ENCODE data around the gene TSGA10.
"Not testable (repeated sequence)": the region's sequence is repeated elsewhere in the genome, so short reads cannot be mapped to it uniquely, and the experiment has no call there.

Gene TSGA10

GRCh38 chr2:99081891-99082290, 72.9 kb downstream of the TSGA10 start:
- DNase-seq, result no peak
- Histone ChIP-seq H3K4me1 (no peaks in the 10 kb centered on the region), H3K27ac (no peak overlapping the region), H3K27me3 (peaks cover 0 to 7% of the 10 kb centered on the region in 2 donors), H3K9me3 (no peaks in the 10 kb centered on the region), H3K36me3 (no peaks in the 10 kb centered on the region), H3K4me3 (no peak overlapping the region)
- no peak for TF ChIP-seq CTCF (IDR thresholded peaks at IDR 0.05)
- intact Hi-C loops (cut with DNase I; ENCODE audit: low total_unique reads), result no loop called here

GRCh38 chr2:99079226-99079625, 75.5 kb downstream of the TSGA10 start:
- no peak overlapping the region for H3K27ac ChIP-seq
- DNase-seq, result no peak
- peaks cover 0 to 7% of the 10 kb centered on the region in 2 donors for H3K27me3 ChIP-seq
- TF ChIP-seq CTCF (IDR thresholded peaks at IDR 0.05), result no peak
- H3K9me3 ChIP-seq, result no peaks in the 10 kb centered on the region
- no peaks in the 10 kb centered on the region for H3K36me3 ChIP-seq
- H3K4me1 ChIP-seq, result no peaks in the 10 kb centered on the region
- H3K4me3 ChIP-seq, result no peak overlapping the region
- intact Hi-C loops (cut with DNase I; ENCODE audit: low total_unique reads), result no loop called here

- Histone ChIP-seq H3K36me3 (no peaks in the 10 kb centered on the region), H3K4me1 (no peaks in the 10 kb centered on the region), H3K27me3 (no peaks in the 10 kb centered on the region), H3K4me3 (no peak overlapping the region), H3K27ac (no peak overlapping the region), H3K9me3 (no peaks in the 10 kb centered on the region)
- TF ChIP-seq CTCF (IDR thresholded peaks at IDR 0.05), result no peak
- intact Hi-C loops (cut with DNase I; ENCODE audit: low total_unique reads), result no loop called here
- DNase-seq, result no peak
Measured at GRCh38 chr2:99072551-99072950, 82.2 kb downstream of the TSGA10 start.

- no peaks in the 10 kb centered on the region for H3K36me3 ChIP-seq
- H3K27me3 ChIP-seq, result no peaks in the 10 kb centered on the region
- no peak for DNase-seq
- H3K27ac ChIP-seq, result no peak overlapping the region
- no peaks in the 10 kb centered on the region for H3K9me3 ChIP-seq
- TF ChIP-seq CTCF (IDR thresholded peaks at IDR 0.05), result no peak
- intact Hi-C loops (cut with DNase I; ENCODE audit: low total_unique reads), result no loop called here
- no peak overlapping the region for H3K4me3 ChIP-seq
- peaks cover 0 to 6% (median 0%) of the 10 kb centered on the region in 4 donors for H3K4me1 ChIP-seq
Measured at GRCh38 chr2:99067871-99068625, 86.7 kb downstream of the TSGA10 start.

- no peak overlapping the region for H3K27ac ChIP-seq
- no peaks in the 10 kb centered on the region for H3K27me3 ChIP-seq
- no peak overlapping the region for H3K4me3 ChIP-seq
- no peaks in the 10 kb centered on the region for H3K9me3 ChIP-seq
- peak in 1 of 2 experiments; percentile 19 for TF ChIP-seq CTCF (IDR thresholded peaks at IDR 0.05)
- no peak for DNase-seq
- no peaks in the 10 kb centered on the region for H3K36me3 ChIP-seq
- intact Hi-C loops (cut with DNase I; ENCODE audit: low total_unique reads), result no loop called here
- peaks cover 0 to 6% (median 0%) of the 10 kb centered on the region in 4 donors for H3K4me1 ChIP-seq
Measured at GRCh38 chr2:99066075-99066958, 88.4 kb downstream of the TSGA10 start.

- H3K4me3 ChIP-seq; intact Hi-C loops (cut with DNase I; ENCODE audit: low total_unique reads); H3K4me1 ChIP-seq; H3K27me3 ChIP-seq; H3K36me3 ChIP-seq; H3K9me3 ChIP-seq; H3K27ac ChIP-seq; DNase-seq: not testable (repeated sequence)
Measured at GRCh38 chr2:99049187-99049586, 105.6 kb downstream of the TSGA10 start.

- intact Hi-C loops (cut with DNase I; ENCODE audit: low total_unique reads), result not testable (repeated sequence)
Measured at GRCh38 chr2:99040736-99041300, 113.9 kb downstream of the TSGA10 start.

More at GRCh38 chr2:99040736-99041300, 113.9 kb downstream of the TSGA10 start:
- not testable (repeated sequence) for H3K27me3 ChIP-seq, DNase-seq, H3K4me1 ChIP-seq, H3K4me3 ChIP-seq, H3K9me3 ChIP-seq, H3K36me3 ChIP-seq, H3K27ac ChIP-seq

All from tibial artery (tissue), 4 donors.